MM.1S (cell line): ENCODE results near the gene CABLES2.

ENCODE experiments used
- DNase-seq: peaks from one replicate; pipeline ENCODE4 v3.0.0-alpha.2; 2015
- H2AFZ ChIP-seq: fragments of 300-600 bp; sonication (generic); 2 replicates; pipeline ENCODE4 v1.6.0; 2016; ENCODE audit warnings: antibody characterized with exemption, low read length
- H3F3A ChIP-seq: fragments of 300-600 bp; sonication (generic); 2 replicates; pipeline ENCODE4 v1.6.1; 2016; ENCODE audit warnings: mild to moderate bottlenecking, antibody characterized with exemption, low read length, moderate library complexity, mixed read lengths; ENCODE audit not compliant: insufficient read depth
- H3K27ac ChIP-seq: fragments of 300-600 bp; sonication (generic); 2 replicates; pipeline ENCODE4 v1.5.1; 2016; ENCODE audit warnings: mild to moderate bottlenecking, low read length
- H3K27me3 ChIP-seq: fragments of 300-600 bp; sonication (generic); replicated peaks from 2 replicates; pipeline ENCODE4 v1.6.0; 2016; ENCODE audit warnings: low read length; ENCODE audit not compliant: insufficient read depth
- H3K36me3 ChIP-seq: fragments of 300-600 bp; sonication (generic); replicated peaks from 2 replicates; pipeline ENCODE4 v1.6.1; 2016; ENCODE audit warnings: mild to moderate bottlenecking, low read length, mixed read lengths; ENCODE audit not compliant: insufficient read depth
- H3K4me1 ChIP-seq: fragments of 300-600 bp; sonication (generic); 2 replicates; pipeline ENCODE4 v1.6.1; 2016; ENCODE audit warnings: low read length, mixed read lengths
- H3K4me2 ChIP-seq: fragments of 300-600 bp; sonication (generic); 2 replicates; pipeline ENCODE4 v1.6.0; 2016; ENCODE audit warnings: low read depth, low read length
- H3K4me3 ChIP-seq: fragments of 300-600 bp; sonication (generic); 2 replicates; pipeline ENCODE4 v1.5.1; 2016; ENCODE audit warnings: low read length, mixed read lengths
- H3K79me2 ChIP-seq: fragments of 300-600 bp; sonication (generic); 2 replicates; pipeline ENCODE4 v1.6.1; 2016; ENCODE audit warnings: mixed run types, low read length, mixed read lengths
- H3K9ac ChIP-seq: fragments of 300-600 bp; sonication (generic); 2 replicates; pipeline ENCODE4 v1.6.1; 2016; ENCODE audit warnings: low read length, mixed read lengths
- H3K9me2 ChIP-seq: fragments of 300-600 bp; sonication (generic); replicated peaks from 2 replicates; pipeline ENCODE4 v1.6.1; 2016; ENCODE audit warnings: mild to moderate bottlenecking, low read length, mixed read lengths; ENCODE audit not compliant: insufficient read depth
- H3K9me3 ChIP-seq: fragments of 300-600 bp; sonication (generic); replicated peaks from 2 replicates; pipeline ENCODE4 v1.6.1; 2016; ENCODE audit warnings: mild to moderate bottlenecking, low read length, mixed read lengths; ENCODE audit not compliant: insufficient read depth
- H4K20me1 ChIP-seq: fragments of 300-600 bp; sonication (generic); 2 replicates; pipeline ENCODE4 v1.6.1; 2016; ENCODE audit warnings: mild to moderate bottlenecking, low read length, moderate library complexity, mixed read lengths; ENCODE audit not compliant: insufficient read depth
- CTCF ChIP-seq: fragments of 300-600 bp; sonication (generic); IDR thresholded peaks from 2 replicates; pipeline ENCODE4 v1.5.1; 2016; ENCODE audit warnings: antibody characterized with exemption, low read length, mixed read lengths
- EZH2 ChIP-seq: fragments of 300-600 bp; sonication (generic); optimal IDR thresholded peaks from 2 replicates; pipeline ENCODE3; 2017; ENCODE audit warnings: low read depth, mild to moderate bottlenecking, antibody characterized with exemption, low read length, mixed read lengths
- EZH2phosphoT487 ChIP-seq: fragments of 300-600 bp; sonication (generic); IDR thresholded peaks from 2 replicates; pipeline ENCODE4 v1.6.1; 2018; ENCODE audit warnings: antibody characterized with exemption, low read length

CABLES2 gene

GRCh38 chr20:62378215-62378614, 28.9 kb downstream of the CABLES2 start:
- H3K79me2 ChIP-seq: no peaks in the 10 kb centered on the region
- no peaks in the 10 kb centered on the region for H3K36me3 ChIP-seq
- 0 out of 2 replicates have a peak, but pooled peaks cover 3% of the 10 kb centered on the region for H3K4me1 ChIP-seq
- no peak overlapping the region for H3K4me2 ChIP-seq
- H3K9me3 ChIP-seq: no peaks in the 10 kb centered on the region
- TF ChIP-seq EZH2 (no peak), CTCF (no peak), EZH2phosphoT487 (no peak)
- no peaks in the 10 kb centered on the region for H4K20me1 ChIP-seq
- H3K9ac ChIP-seq: no peak overlapping the region
- H2AFZ ChIP-seq: no peak overlapping the region
- no peaks in the 10 kb centered on the region for H3K27me3 ChIP-seq
- H3K9me2 ChIP-seq: no peaks in the 10 kb centered on the region
- no peak overlapping the region for H3K27ac ChIP-seq
- no peak overlapping the region for H3K4me3 ChIP-seq
- no peak for DNase-seq
- H3F3A ChIP-seq: no peaks in the 10 kb centered on the region

- H3K9me3 ChIP-seq: no peaks in the 10 kb centered on the region
- no peaks in the 10 kb centered on the region for H3K79me2 ChIP-seq
- no peaks in the 10 kb centered on the region for H4K20me1 ChIP-seq
- H3K27ac ChIP-seq: no peak overlapping the region
- no peak overlapping the region for H3K4me3 ChIP-seq
- DNase-seq: no peak
- H3K4me2 ChIP-seq: no peak overlapping the region
- no peaks in the 10 kb centered on the region for H3F3A ChIP-seq
- H3K27me3 ChIP-seq: no peaks in the 10 kb centered on the region
- H2AFZ ChIP-seq: no peak overlapping the region
- no peak overlapping the region for H3K9ac ChIP-seq
- TF ChIP-seq EZH2phosphoT487 (no peak), CTCF (no peak), EZH2 (no peak)
- 0 out of 2 replicates have a peak, but pooled peaks cover 3% of the 10 kb centered on the region for H3K4me1 ChIP-seq
- H3K9me2 ChIP-seq: no peaks in the 10 kb centered on the region
- H3K36me3 ChIP-seq: no peaks in the 10 kb centered on the region
These were observed 29.4 kb downstream of the CABLES2 start for GRCh38 chr20:62377615-62378178.

- H4K20me1 ChIP-seq: no peaks in the 10 kb centered on the region
- no peaks in the 10 kb centered on the region for H3K4me1 ChIP-seq
- no peaks in the 10 kb centered on the region for H3F3A ChIP-seq
- no peak overlapping the region for H3K9ac ChIP-seq
- no peak overlapping the region for H3K4me2 ChIP-seq
- H3K27ac ChIP-seq: no peak overlapping the region
- H3K4me3 ChIP-seq: no peak overlapping the region
- DNase-seq: no peak
- H3K36me3 ChIP-seq: no peaks in the 10 kb centered on the region
- no peaks in the 10 kb centered on the region for H3K9me3 ChIP-seq
- TF ChIP-seq EZH2phosphoT487: no peak
- TF ChIP-seq CTCF: no peak
- no peak for TF ChIP-seq EZH2
- H3K27me3 ChIP-seq: no peaks in the 10 kb centered on the region
- no peaks in the 10 kb centered on the region for H3K79me2 ChIP-seq
- H3K9me2 ChIP-seq: no peaks in the 10 kb centered on the region
- H2AFZ ChIP-seq: no peak overlapping the region
These were observed 30.0 kb downstream of the CABLES2 start for GRCh38 chr20:62377064-62377461.
